Right ventricle myocardium inferior (tissue), 1 donor: Measurements from ENCODE around the gene RAB9A. TPM values are rescaled to one million over a fixed set of nuclear protein-coding genes. Genes with fewer than 3 reads are reported as not detected.
"Not testable (repeated sequence)": the region's sequence is repeated elsewhere in the genome, so short reads cannot be mapped to it uniquely, and the experiment has no call there.

Experiments used
- ATAC-seq: fragments of 200-7000 bp; cut with Tn5 transposase; one replicate; pipeline ENCODE4 v1.9.1; 2020; ENCODE audit warnings: mild to moderate bottlenecking, moderate library complexity
- DNase-seq: peaks from one replicate; pipeline ENCODE4 v3.0.0; 2021; ENCODE audit errors: missing footprints
- intact Hi-C: fragments of 100-400 bp; cut with DNase I; formaldehyde crosslinking; loops from one replicate; pipeline ENCODE4 v1.11.0; 2022
- long read RNA-seq: library from polyadenylated mRNA; unstranded; transcript quantifications from one replicate; pipeline ENCODE4 v2.0.0, GENCODE V29; 2021
- total RNA-seq: library from RNA; stranded (reverse); fragmentation: NEBNext Ultra II Directional; extraction: Animal tissue kit (Norgen Biotek cat#: 25700); gene quantifications from one replicate; pipeline ENCODE4 v1.2.1, GENCODE V29; 2021
- donor health status: DM: no; HTN: yes; CAD: no; lungs with severe emphysema.

The RAB9A gene, protein sequence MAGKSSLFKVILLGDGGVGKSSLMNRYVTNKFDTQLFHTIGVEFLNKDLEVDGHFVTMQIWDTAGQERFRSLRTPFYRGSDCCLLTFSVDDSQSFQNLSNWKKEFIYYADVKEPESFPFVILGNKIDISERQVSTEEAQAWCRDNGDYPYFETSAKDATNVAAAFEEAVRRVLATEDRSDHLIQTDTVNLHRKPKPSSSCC
- total RNA-seq: 20.7 TPM
- long read RNA-seq, transcript RAB9A-202 (3 exons, 2,039 nt): major isoform, 17 of 18 reads
- long read RNA-seq, partial matches to known transcripts: 0 of 18 reads
- long read RNA-seq, other reads (novel, unspliced or antisense): 0 of 18 reads

GRCh38 chrX:13688958-13689740 is at the start of gene RAB9A:
Gene RAB9A (plus strand): TSS chrX:13689128. CDS start chrX:13708747, 19,619 bp downstream.
- DNase-seq: peak; percentile 88
- ATAC-seq: peak; percentile 99
- intact Hi-C loops: no loop called here

DNA sequence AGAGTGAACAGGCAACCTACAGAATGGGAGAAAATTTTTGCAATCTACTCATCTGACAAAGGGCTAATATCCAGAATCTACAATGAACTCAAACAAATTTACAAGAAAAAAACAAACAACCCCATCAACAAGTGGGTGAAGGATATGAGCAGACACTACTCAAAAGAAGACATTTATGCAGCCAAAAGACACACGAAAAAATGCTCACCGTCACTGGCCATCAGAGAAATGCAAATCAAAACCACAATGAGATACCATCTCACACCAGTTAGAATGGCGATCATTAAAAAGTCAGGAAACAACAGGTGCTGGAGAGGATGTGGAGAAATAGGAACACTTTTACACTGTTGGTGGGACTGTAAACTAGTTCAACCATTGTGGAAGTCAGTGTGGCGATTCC is 47.2 kb upstream of the RAB9A start:
- DNase-seq, ATAC-seq, intact Hi-C loops: not testable (repeated sequence)

- intact Hi-C loops: loop anchor here (1.0 kb wide), 1 partner anchor 136 kb away; no protein-coding TSS in a partner anchor
- DNase-seq (no peak), ATAC-seq (no peak)
Measured at GRCh38 chrX:13645464-13646153, 43.3 kb upstream of the RAB9A start.

- intact Hi-C loops: no loop called here
- ATAC-seq: peak; percentile 60
- DNase-seq: peak; percentile 73
Measured at GRCh38 chrX:13646154-13646549, 42.8 kb upstream of the RAB9A start.

GRCh38 chrX:13647709-13648212 is 41.2 kb upstream of the RAB9A start:
- intact Hi-C loops: no loop called here
- ATAC-seq: peak; percentile 63

GRCh38 chrX:13648336-13648735 is 40.6 kb upstream of the RAB9A start:
- DNase-seq, intact Hi-C loops, ATAC-seq: not testable (repeated sequence)

More at GRCh38 chrX:13647709-13648212, 41.2 kb upstream of the RAB9A start:
- DNase-seq: peak; percentile 54

- ATAC-seq (no peak), DNase-seq (no peak)
- intact Hi-C loops: loop anchor here (10.0 kb wide), 1 partner anchor 675 kb away; the partner anchor contains the start of gene TMSB4X
Measured at GRCh38 chrX:13649838-13650237, 39.1 kb upstream of the RAB9A start.

GRCh38 chrX:13650318-13650717 is 38.6 kb upstream of the RAB9A start:
- DNase-seq (no peak), ATAC-seq (no peak)
- intact Hi-C loops: loop anchor here (10.0 kb wide), 1 partner anchor 676 kb away; the partner anchor contains the start of gene TMSB4X

- intact Hi-C loops: loop anchor here (10.0 kb wide), 1 partner anchor 676 kb away; the partner anchor contains the start of gene TMSB4X
- ATAC-seq (no peak), DNase-seq (no peak)
Measured at GRCh38 chrX:13651150-13651549, 37.8 kb upstream of the RAB9A start.

DNA sequence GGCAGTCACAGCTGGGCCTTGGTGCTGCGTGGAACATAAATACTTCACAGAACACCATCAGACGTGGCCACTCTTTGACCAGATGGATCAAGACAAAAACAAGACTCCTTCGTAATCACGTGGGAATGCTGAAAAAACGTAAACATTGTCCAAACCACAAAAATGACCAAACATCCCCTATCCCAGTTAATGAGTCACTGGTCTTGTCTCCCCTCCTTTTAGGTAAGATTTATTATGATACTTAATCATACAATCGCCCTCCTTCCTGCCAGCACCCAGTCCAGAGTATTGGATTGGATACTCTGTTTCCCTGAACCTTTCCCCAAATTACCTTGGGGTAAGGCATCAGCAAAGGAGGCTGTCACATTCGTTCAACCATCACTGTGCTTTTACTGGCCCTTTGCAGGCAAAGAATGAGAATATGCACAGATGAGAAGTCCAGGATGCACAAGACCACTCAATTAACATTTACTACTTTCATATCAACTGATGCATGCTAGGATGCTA is 36.6 kb upstream of the RAB9A start:
- ATAC-seq (no peak), DNase-seq (no peak)
- intact Hi-C loops: loop anchor here (2.0 to 10.0 kb wide), 2 partner anchors 378 to 678 kb away; partner anchors contain the start of gene TMSB4X

- intact Hi-C loops: loop anchor here (2.0 to 10.0 kb wide), 2 partner anchors 378 to 678 kb away; partner anchors contain the start of gene TMSB4X
- peak; percentile 100 for ATAC-seq
- DNase-seq: peak; percentile 97
Measured at GRCh38 chrX:13652850-13653693, 35.9 kb upstream of the RAB9A start, which contains the start of gene TCEANC. Gene TCEANC (plus strand): TSS chrX:13653141. CDS start chrX:13662509, 9,368 bp downstream.

DNA sequence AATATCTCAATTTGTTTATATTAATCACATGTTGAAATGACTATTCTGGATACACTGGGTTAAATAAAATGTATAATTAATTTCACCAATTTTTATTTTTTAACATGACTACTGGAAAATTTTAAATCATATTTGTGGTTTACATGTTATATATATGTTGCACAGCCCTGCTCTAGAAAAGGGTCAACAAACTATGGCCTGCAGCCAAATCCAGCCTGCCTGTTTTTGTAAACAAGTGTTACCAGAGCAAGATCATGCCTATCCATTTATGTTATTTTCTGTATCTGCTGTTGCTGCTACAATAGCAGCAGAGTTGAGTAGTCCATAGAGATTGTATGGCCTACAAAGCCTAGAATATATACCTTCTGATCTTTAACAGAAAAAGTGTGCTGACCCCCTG is 34.8 kb upstream of the RAB9A start:
- intact Hi-C loops: loop anchor here (10.0 kb wide), 1 partner anchor 679 kb away; the partner anchor contains the start of gene TMSB4X
- DNase-seq: no peak
- no peak for ATAC-seq

- ATAC-seq: no peak
- peak; percentile 58 for DNase-seq
Measured at GRCh38 chrX:13655674-13656073, 33.3 kb upstream of the RAB9A start.

GRCh38 chrX:13658602-13659001 is 30.3 kb upstream of the RAB9A start:
- DNase-seq (no peak), ATAC-seq (peak; percentile 34)
- intact Hi-C loops: loop anchor here (2.0 to 10.0 kb wide), 2 partner anchors 90 to 684 kb away; partner anchors contain the start of gene TMSB4X

More at GRCh38 chrX:13655674-13656073, 33.3 kb upstream of the RAB9A start:
- intact Hi-C loops: loop anchor here (10.0 kb wide), 1 partner anchor 681 kb away; the partner anchor contains the start of gene TMSB4X

DNA sequence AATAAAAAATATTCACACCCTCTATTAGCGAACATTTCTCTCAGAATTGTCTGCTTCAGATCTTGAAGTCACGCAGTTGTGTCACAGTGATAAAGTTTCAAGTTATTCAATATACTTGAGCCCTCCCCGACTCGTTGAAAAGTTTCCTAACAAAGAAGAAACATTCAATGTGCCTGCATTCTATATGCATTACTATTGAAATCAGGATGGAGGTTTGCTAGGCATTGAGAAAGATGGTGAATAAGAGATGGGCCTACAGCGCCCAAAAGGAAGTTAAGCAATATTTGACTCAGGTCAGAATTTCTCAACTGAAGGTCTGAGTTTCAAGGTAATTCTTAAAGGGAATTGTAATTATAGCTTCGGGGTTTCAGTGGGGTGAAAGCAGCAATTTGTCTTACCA is 29.9 kb upstream of the RAB9A start:
- ATAC-seq (no peak), DNase-seq (no peak)
- intact Hi-C loops: loop anchor here (2.0 to 10.0 kb wide), 2 partner anchors 90 to 684 kb away; partner anchors contain the start of gene TMSB4X

- intact Hi-C loops: loop anchor here (2.0 to 5.0 kb wide), 2 partner anchors 70 to 371 kb away; partner anchors contain the start of genes OFD1 and TRAPPC2
- no peak for ATAC-seq
- DNase-seq: no peak
Measured at GRCh38 chrX:13661735-13662288, 27.1 kb upstream of the RAB9A start.
